GM19455 (cell line): ENCODE results near the gene MYO9A.
"Not testable (repeated sequence)": the region's sequence is repeated elsewhere in the genome, so short reads cannot be mapped to it uniquely, and the experiment has no call there.

Experiments
- ATAC-seq: cut with Tn5 transposase; IDR thresholded peaks from one replicate; pipeline ENCODE4 v1.9.1; 2021; ENCODE audit not compliant: unreplicated experiment

The MYO9A gene

GRCh38 chr15:72139667-72140066, 21.7 kb upstream of the MYO9A start:
- no peak for ATAC-seq

GRCh38 chr15:72136170-72137051, 18.5 kb upstream of the MYO9A start:
- no peak for ATAC-seq

- ATAC-seq = no peak
These were observed 17.8 kb upstream of the MYO9A start for GRCh38 chr15:72135719-72136118.

- ATAC-seq = no peak
These were observed 15.3 kb upstream of the MYO9A start for GRCh38 chr15:72133211-72133610.

GRCh38 chr15:72131922-72132321, 14.0 kb upstream of the MYO9A start:
- ATAC-seq = no peak

GRCh38 chr15:72130272-72130671, 12.3 kb upstream of the MYO9A start:
- no peak for ATAC-seq

GRCh38 chr15:72128359-72128758, 10.4 kb upstream of the MYO9A start:
- ATAC-seq = no peak

GRCh38 chr15:72127724-72128322, 9.9 kb upstream of the MYO9A start:
- no peak for ATAC-seq

- no peak for ATAC-seq
These were observed 6.3 kb upstream of the MYO9A start for GRCh38 chr15:72124218-72124617.

- peak; percentile 75 for ATAC-seq
These were observed 399 bp downstream of the MYO9A start for GRCh38 chr15:72117486-72118016.

GRCh38 chr15:72116731-72117485, 1.0 kb downstream of the MYO9A start:
- ATAC-seq = peak; percentile 3

- no peak for ATAC-seq
These were observed 4.5 kb downstream of the MYO9A start for GRCh38 chr15:72113347-72114031.

- ATAC-seq = no peak
These were observed 5.1 kb downstream of the MYO9A start for GRCh38 chr15:72112805-72113204.

GRCh38 chr15:72112116-72112515, 5.8 kb downstream of the MYO9A start:
- ATAC-seq = no peak

GRCh38 chr15:72110355-72110754, 7.6 kb downstream of the MYO9A start:
- ATAC-seq = no peak

- no peak for ATAC-seq
These were observed 11.9 kb downstream of the MYO9A start for GRCh38 chr15:72106068-72106467.

- ATAC-seq = no peak
These were observed 12.8 kb downstream of the MYO9A start for GRCh38 chr15:72105111-72105510.

GRCh38 chr15:72100551-72100950, 17.4 kb downstream of the MYO9A start:
- not testable (repeated sequence) for ATAC-seq

GRCh38 chr15:72099155-72099554, 18.8 kb downstream of the MYO9A start:
- no peak for ATAC-seq

GRCh38 chr15:72098040-72098439, 19.9 kb downstream of the MYO9A start:
- ATAC-seq = no peak

GRCh38 chr15:72096796-72097195, 21.2 kb downstream of the MYO9A start:
- ATAC-seq = no peak
